H1 (cell line): ENCODE measurements around the gene RIT2. TPM values are rescaled to one million over a fixed set of nuclear protein-coding genes. Genes with fewer than 3 reads are reported as not detected.

Experiments
- CHD1 ChIP-seq: IDR thresholded peaks from 2 replicates; pipeline ENCODE4 v1.6.1; 2012; ENCODE audit warnings: low read depth, low read length, improper control_type of control experiment
- FOSL1 ChIP-seq: IDR thresholded peaks from 2 replicates; pipeline ENCODE4 v1.6.1; 2011; ENCODE audit warnings: mild to moderate bottlenecking, low read depth, low read length, moderate library complexity; ENCODE audit not compliant: insufficient read depth
- NRF1 ChIP-seq: IDR thresholded peaks from 2 replicates; pipeline ENCODE4 v1.6.1; 2011; ENCODE audit warnings: mild to moderate bottlenecking, low read depth, low read length, improper control_type of control experiment
- RAD21 ChIP-seq, 2 experiments: IDR thresholded peaks in 1 of 2; conservative IDR thresholded peaks in 1 of 2; 2 replicates each; pipeline ENCODE4 v1.6.1; 2011; ENCODE audit warnings: low read depth in 2 of 2, low read length in 2 of 2, improper control_type of control experiment in 1 of 2, inconsistent platforms in 1 of 2, mild to moderate bottlenecking in 1 of 2, moderate library complexity in 1 of 2
- TAF7 ChIP-seq: optimal IDR thresholded peaks from 2 replicates; pipeline ENCODE3; 2011; ENCODE audit warnings: low read depth, mild to moderate bottlenecking, inconsistent platforms, low read length, moderate library complexity, borderline replicate concordance
- polyA plus RNA-seq, 7 experiments: library from polyadenylated mRNA; depleted of rRNA in 3 of 7; stranded (reverse) in 5 of 7; unstranded in 2 of 7; fragments of >200 nt in 5 of 7; fragments of 200-250 nt in 2 of 7; gene quantifications; 1 replicate in 5 of 7; 2 replicates in 1 of 7; 4 replicates in 1 of 7; pipeline versions ENCODE4 v1.2.1 to v1.2.3, GENCODE V29; 2011 to 2013; ENCODE audit warnings: missing spikeins in 2 of 7, mixed read lengths in 2 of 7
- total RNA-seq: library from RNA; stranded (reverse); fragmentation: NEBNext Ultra II Directional; extraction: Animal tissue kit (Norgen Biotek cat#: 25700); gene quantifications from 2 replicates; pipeline ENCODE4 v1.2.1, GENCODE V29; 2021
- TF ChIP-seq, protein P1 (sequence below): fragments of 300-600 bp; sonication (generic); IDR thresholded peaks from 2 replicates; pipeline ENCODE4 v1.7.1; 2012; ENCODE audit warnings: low read length, moderate library complexity, mild to moderate bottlenecking, inconsistent platforms; ENCODE audit not compliant: insufficient replicate concordance

RIT2 gene
- total and polyA plus RNA-seq, 2 of the 8 experiments (the other 6 are each of a cell fraction or from before 2014, with no cell fraction given) = 0.67 to 3.2 TPM

- TF ChIP-seq FOSL1 (no peak), TAF7 (no peak), CHD1 (no peak), NRF1 (no peak), RAD21 (IDR thresholded peaks at IDR 0.05 in 1 of 2, conservative IDR thresholded peaks at IDR 0.05 in 1 of 2; ENCODE audit: low read depth in 2 of 2, low read length in 2 of 2) (no peak)
- TF ChIP-seq, protein P1, sequence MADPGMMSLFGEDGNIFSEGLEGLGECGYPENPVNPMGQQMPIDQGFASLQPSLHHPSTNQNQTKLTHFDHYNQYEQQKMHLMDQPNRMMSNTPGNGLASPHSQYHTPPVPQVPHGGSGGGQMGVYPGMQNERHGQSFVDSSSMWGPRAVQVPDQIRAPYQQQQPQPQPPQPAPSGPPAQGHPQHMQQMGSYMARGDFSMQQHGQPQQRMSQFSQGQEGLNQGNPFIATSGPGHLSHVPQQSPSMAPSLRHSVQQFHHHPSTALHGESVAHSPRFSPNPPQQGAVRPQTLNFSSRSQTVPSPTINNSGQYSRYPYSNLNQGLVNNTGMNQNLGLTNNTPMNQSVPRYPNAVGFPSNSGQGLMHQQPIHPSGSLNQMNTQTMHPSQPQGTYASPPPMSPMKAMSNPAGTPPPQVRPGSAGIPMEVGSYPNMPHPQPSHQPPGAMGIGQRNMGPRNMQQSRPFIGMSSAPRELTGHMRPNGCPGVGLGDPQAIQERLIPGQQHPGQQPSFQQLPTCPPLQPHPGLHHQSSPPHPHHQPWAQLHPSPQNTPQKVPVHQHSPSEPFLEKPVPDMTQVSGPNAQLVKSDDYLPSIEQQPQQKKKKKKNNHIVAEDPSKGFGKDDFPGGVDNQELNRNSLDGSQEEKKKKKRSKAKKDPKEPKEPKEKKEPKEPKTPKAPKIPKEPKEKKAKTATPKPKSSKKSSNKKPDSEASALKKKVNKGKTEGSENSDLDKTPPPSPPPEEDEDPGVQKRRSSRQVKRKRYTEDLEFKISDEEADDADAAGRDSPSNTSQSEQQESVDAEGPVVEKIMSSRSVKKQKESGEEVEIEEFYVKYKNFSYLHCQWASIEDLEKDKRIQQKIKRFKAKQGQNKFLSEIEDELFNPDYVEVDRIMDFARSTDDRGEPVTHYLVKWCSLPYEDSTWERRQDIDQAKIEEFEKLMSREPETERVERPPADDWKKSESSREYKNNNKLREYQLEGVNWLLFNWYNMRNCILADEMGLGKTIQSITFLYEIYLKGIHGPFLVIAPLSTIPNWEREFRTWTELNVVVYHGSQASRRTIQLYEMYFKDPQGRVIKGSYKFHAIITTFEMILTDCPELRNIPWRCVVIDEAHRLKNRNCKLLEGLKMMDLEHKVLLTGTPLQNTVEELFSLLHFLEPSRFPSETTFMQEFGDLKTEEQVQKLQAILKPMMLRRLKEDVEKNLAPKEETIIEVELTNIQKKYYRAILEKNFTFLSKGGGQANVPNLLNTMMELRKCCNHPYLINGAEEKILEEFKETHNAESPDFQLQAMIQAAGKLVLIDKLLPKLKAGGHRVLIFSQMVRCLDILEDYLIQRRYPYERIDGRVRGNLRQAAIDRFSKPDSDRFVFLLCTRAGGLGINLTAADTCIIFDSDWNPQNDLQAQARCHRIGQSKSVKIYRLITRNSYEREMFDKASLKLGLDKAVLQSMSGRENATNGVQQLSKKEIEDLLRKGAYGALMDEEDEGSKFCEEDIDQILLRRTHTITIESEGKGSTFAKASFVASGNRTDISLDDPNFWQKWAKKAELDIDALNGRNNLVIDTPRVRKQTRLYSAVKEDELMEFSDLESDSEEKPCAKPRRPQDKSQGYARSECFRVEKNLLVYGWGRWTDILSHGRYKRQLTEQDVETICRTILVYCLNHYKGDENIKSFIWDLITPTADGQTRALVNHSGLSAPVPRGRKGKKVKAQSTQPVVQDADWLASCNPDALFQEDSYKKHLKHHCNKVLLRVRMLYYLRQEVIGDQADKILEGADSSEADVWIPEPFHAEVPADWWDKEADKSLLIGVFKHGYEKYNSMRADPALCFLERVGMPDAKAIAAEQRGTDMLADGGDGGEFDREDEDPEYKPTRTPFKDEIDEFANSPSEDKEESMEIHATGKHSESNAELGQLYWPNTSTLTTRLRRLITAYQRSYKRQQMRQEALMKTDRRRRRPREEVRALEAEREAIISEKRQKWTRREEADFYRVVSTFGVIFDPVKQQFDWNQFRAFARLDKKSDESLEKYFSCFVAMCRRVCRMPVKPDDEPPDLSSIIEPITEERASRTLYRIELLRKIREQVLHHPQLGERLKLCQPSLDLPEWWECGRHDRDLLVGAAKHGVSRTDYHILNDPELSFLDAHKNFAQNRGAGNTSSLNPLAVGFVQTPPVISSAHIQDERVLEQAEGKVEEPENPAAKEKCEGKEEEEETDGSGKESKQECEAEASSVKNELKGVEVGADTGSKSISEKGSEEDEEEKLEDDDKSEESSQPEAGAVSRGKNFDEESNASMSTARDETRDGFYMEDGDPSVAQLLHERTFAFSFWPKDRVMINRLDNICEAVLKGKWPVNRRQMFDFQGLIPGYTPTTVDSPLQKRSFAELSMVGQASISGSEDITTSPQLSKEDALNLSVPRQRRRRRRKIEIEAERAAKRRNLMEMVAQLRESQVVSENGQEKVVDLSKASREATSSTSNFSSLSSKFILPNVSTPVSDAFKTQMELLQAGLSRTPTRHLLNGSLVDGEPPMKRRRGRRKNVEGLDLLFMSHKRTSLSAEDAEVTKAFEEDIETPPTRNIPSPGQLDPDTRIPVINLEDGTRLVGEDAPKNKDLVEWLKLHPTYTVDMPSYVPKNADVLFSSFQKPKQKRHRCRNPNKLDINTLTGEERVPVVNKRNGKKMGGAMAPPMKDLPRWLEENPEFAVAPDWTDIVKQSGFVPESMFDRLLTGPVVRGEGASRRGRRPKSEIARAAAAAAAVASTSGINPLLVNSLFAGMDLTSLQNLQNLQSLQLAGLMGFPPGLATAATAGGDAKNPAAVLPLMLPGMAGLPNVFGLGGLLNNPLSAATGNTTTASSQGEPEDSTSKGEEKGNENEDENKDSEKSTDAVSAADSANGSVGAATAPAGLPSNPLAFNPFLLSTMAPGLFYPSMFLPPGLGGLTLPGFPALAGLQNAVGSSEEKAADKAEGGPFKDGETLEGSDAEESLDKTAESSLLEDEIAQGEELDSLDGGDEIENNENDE = no peak
Measured at GRCh38 chr18:42883169-42883568, 232.3 kb downstream of the RIT2 start (continued).
